IMR-90 (cell line): ENCODE measurements around the gene MYL10. TPM values are rescaled to one million over a fixed set of nuclear protein-coding genes. Genes with fewer than 3 reads are reported as not detected.

Experiments
- ATAC-seq: fragments of 200-7000 bp; cut with Tn5 transposase; 2 replicates; pipeline ENCODE4 v1.9.1; 2020; ENCODE audit warnings: low read depth, mild to moderate bottlenecking, moderate library complexity
- BruUV-seq: library from RNA; stranded (reverse); fragments of 400-500 nt; replicated peaks from 2 replicates; lab custom pipeline; 2021; lab: Mats Ljungman, UMichigan
- CTCF ChIA-PET: fragments of 300-600 bp; formaldehyde crosslinking; extraction: SDS; loops from one replicate; lab custom pipeline; 2021; ENCODE audit warnings: antibody characterized with exemption; lab: Yijun Ruan, JAX
- POLR2A ChIA-PET: fragments of 300-600 bp; sonication (Branson Sonifier 250); formaldehyde crosslinking; loops from one replicate; lab custom pipeline; 2022; ENCODE audit warnings: antibody characterized with exemption; ENCODE audit not compliant: unreplicated experiment; lab: Charles Lee
- DNase-seq: peaks from one replicate; pipeline ENCODE4 v3.0.0; 2013
- H2AFZ ChIP-seq: replicated peaks from 2 replicates; pipeline ENCODE3; 2013; ENCODE audit warnings: low read length, mild to moderate bottlenecking; ENCODE audit not compliant: poor library complexity
- H2AK5ac ChIP-seq: 2 replicates; pipeline ENCODE4 v1.6.1; 2013; ENCODE audit warnings: low read depth, low read length, inconsistent platforms
- H2AK9ac ChIP-seq: replicated peaks from 2 replicates; pipeline ENCODE3; 2013; ENCODE audit warnings: mild to moderate bottlenecking, low read depth, low read length, moderate library complexity; ENCODE audit not compliant: poor library complexity
- H2BK120ac ChIP-seq: 2 replicates; pipeline ENCODE4 v1.6.1; 2013; ENCODE audit warnings: low read depth, low read length, inconsistent platforms
- H2BK15ac ChIP-seq: 3 replicates; pipeline ENCODE4 v1.6.1; 2013; ENCODE audit warnings: low read depth, low read length, inconsistent platforms
- H2BK20ac ChIP-seq: 2 replicates; pipeline ENCODE4 v1.6.1; 2013; ENCODE audit warnings: low read depth, mild to moderate bottlenecking, inconsistent platforms, low read length, moderate library complexity
- H2BK5ac ChIP-seq: 2 replicates; pipeline ENCODE4 v1.6.1; 2013; ENCODE audit warnings: mild to moderate bottlenecking, low read depth, low read length, inconsistent platforms; ENCODE audit not compliant: poor library complexity, severe bottlenecking
- H3K14ac ChIP-seq: replicated peaks from 2 replicates; pipeline ENCODE4 v1.6.1; 2013; ENCODE audit warnings: low read depth, low read length, inconsistent platforms
- H3K18ac ChIP-seq: 2 replicates; pipeline ENCODE4 v1.6.1; 2013; ENCODE audit warnings: low read depth, low read length, control low read depth
- H3K23ac ChIP-seq: 2 replicates; pipeline ENCODE4 v1.6.1; 2013; ENCODE audit warnings: low read depth, low read length, inconsistent platforms
- H3K27ac ChIP-seq: 2 replicates; pipeline ENCODE4 v1.5.1; 2013; ENCODE audit warnings: mild to moderate bottlenecking, control low read depth, low read length; ENCODE audit not compliant: insufficient read depth
- H3K27me3 ChIP-seq: 2 replicates; pipeline ENCODE4 v1.6.1; 2013; ENCODE audit warnings: low read length; ENCODE audit not compliant: control insufficient read depth, insufficient read depth
- H3K36me3 ChIP-seq: 2 replicates; pipeline ENCODE4 v1.6.1; 2013; ENCODE audit warnings: low read length, mixed read lengths; ENCODE audit not compliant: control insufficient read depth, insufficient read depth
- H3K4ac ChIP-seq: 2 replicates; pipeline ENCODE4 v1.6.1; 2013; ENCODE audit warnings: low read depth, low read length, inconsistent platforms
- H3K4me1 ChIP-seq: 2 replicates; pipeline ENCODE4 v1.6.1; 2013; ENCODE audit warnings: low read length, mixed read lengths; ENCODE audit not compliant: control insufficient read depth, insufficient read depth
- H3K4me2 ChIP-seq: 2 replicates; pipeline ENCODE4 v1.6.1; 2013; ENCODE audit warnings: low read depth, mild to moderate bottlenecking, control low read depth, low read length, moderate library complexity
- H3K4me3 ChIP-seq: 2 replicates; pipeline ENCODE4 v1.5.1; 2013; ENCODE audit warnings: low read depth, mild to moderate bottlenecking, control low read depth, low read length, moderate library complexity; ENCODE audit not compliant: insufficient read depth
- H3K56ac ChIP-seq: 2 replicates; pipeline ENCODE4 v1.6.1; 2013; ENCODE audit warnings: low read length, inconsistent platforms; ENCODE audit not compliant: insufficient read depth; ENCODE audit errors: extremely low read depth
- H3K79me1 ChIP-seq, 2 experiments: 2 replicates each; pipeline ENCODE4 v1.6.1; 2013; ENCODE audit warnings: low read length in 2 of 2, inconsistent platforms in 1 of 2, low read depth in 1 of 2
- H3K9ac ChIP-seq: 2 replicates; pipeline ENCODE4 v1.6.1; 2013; ENCODE audit warnings: low read depth, low read length, control low read depth
- H3K9me1 ChIP-seq: 2 replicates; pipeline ENCODE4 v1.6.1; 2013; ENCODE audit warnings: low read length, inconsistent platforms; ENCODE audit not compliant: insufficient read depth
- H3K9me3 ChIP-seq: 2 replicates; pipeline ENCODE4 v1.6.1; 2013; ENCODE audit warnings: low read length; ENCODE audit not compliant: control insufficient read depth, insufficient read depth
- H4K20me1 ChIP-seq: 2 replicates; pipeline ENCODE4 v1.6.1; 2013; ENCODE audit warnings: low read length, inconsistent platforms; ENCODE audit not compliant: insufficient read depth
- H4K5ac ChIP-seq: 2 replicates; pipeline ENCODE4 v1.6.1; 2013; ENCODE audit warnings: mild to moderate bottlenecking, low read depth, low read length, control low read depth
- H4K8ac ChIP-seq, 2 experiments: 2 replicates each; pipeline ENCODE4 v1.6.1; 2013; ENCODE audit warnings: low read depth in 2 of 2, low read length in 2 of 2, control low read depth in 1 of 2, inconsistent platforms in 1 of 2
- H4K91ac ChIP-seq: 2 replicates; pipeline ENCODE4 v1.6.1; 2013; ENCODE audit warnings: low read depth, low read length, inconsistent platforms; ENCODE audit not compliant: insufficient read depth
- RAD21 ChIP-seq: IDR thresholded peaks from 2 replicates; pipeline ENCODE4 v1.6.1; 2012; ENCODE audit warnings: low read length, improper control_type of control experiment
- RCOR1 ChIP-seq: IDR thresholded peaks from 2 replicates; pipeline ENCODE4 v1.6.1; 2012; ENCODE audit warnings: mild to moderate bottlenecking, low read length, improper control_type of control experiment; ENCODE audit not compliant: insufficient replicate concordance
- RFX5 ChIP-seq: IDR thresholded peaks from 2 replicates; pipeline ENCODE4 v1.8.0; 2012; ENCODE audit warnings: low read depth, mild to moderate bottlenecking, low read length, moderate library complexity
- USF2 ChIP-seq: fragments of 150-350 bp; IDR thresholded peaks from 2 replicates; pipeline ENCODE4 v1.6.1; 2017; ENCODE audit warnings: mild to moderate bottlenecking, antibody characterized with exemption, low read length, low read depth
- WGBS, 2 experiments: methylation state at CpG; one replicate each; pipeline versions ENCODE4 v1.1.5 to v1.1.7; 2013; ENCODE audit warnings: missing lambda C conversion rate in 2 of 2; ENCODE audit not compliant: insufficient read length in 1 of 2; ENCODE audit errors: extremely low coverage in 2 of 2; 5-methylcytosine and 5-hydroxymethylcytosine counted together
- dilution Hi-C: fragments of 300-500 bp; cut with HindIII; formaldehyde crosslinking; loops from one replicate; pipeline ENCODE4 v1.14.3; 2018; ENCODE audit warnings: low sequenced_read_pairs; ENCODE audit not compliant: unreplicated experiment
- in situ Hi-C: fragments of 300-500 bp; cut with MboI; formaldehyde crosslinking; loops from 3 replicates; pipeline ENCODE4 v1.14.3; 2019; ENCODE audit warnings: low sequenced_read_pairs, inconsistent platforms, mixed read lengths
- intact Hi-C: fragments of 100-400 bp; cut with micrococcal nuclease; formaldehyde crosslinking; loops from 2 replicates; pipeline ENCODE4 v1.10.0; 2022
- polyA plus RNA-seq, 3 experiments: library from polyadenylated mRNA; depleted of rRNA; stranded (reverse); fragments of >200 nt; gene quantifications; 2 replicates each; pipeline ENCODE4 v1.2.3, GENCODE V29; 2012; ENCODE audit warnings: low replicate concordance in 1 of 3
- total RNA-seq: library from RNA; depleted of rRNA; stranded (reverse); fragments of >200 nt; gene quantifications from 2 replicates; pipeline ENCODE4 v1.2.3, GENCODE V29; 2012
- TF ChIP-seq, protein P1 (sequence below): fragments of 150-350 bp; IDR thresholded peaks from 2 replicates; pipeline ENCODE4 v1.6.1; 2016; ENCODE audit warnings: low read depth, mild to moderate bottlenecking, low read length, moderate library complexity, borderline replicate concordance

Gene MYL10
- total and polyA plus RNA-seq, 2 of the 4 experiments (the other 2 are of a cell fraction), result not detected

GRCh38 chr7:101678658-101679057 is 49.6 kb upstream of the MYL10 start:
- H4K20me1 ChIP-seq, result peaks cover 9% of the 10 kb centered on the region; the same call in 1 of the 2 replicates
- no peak overlapping the region for H2BK20ac ChIP-seq
- H3K4me1 ChIP-seq, result peaks cover 8% of the 10 kb centered on the region
- H3K14ac ChIP-seq, result no peak overlapping the region
- no peak overlapping the region for H3K4me2 ChIP-seq
- H2AK9ac ChIP-seq, result no peak overlapping the region
- no peak for TF ChIP-seq USF2
- TF ChIP-seq RFX5, result no peak
- TF ChIP-seq, protein P1, sequence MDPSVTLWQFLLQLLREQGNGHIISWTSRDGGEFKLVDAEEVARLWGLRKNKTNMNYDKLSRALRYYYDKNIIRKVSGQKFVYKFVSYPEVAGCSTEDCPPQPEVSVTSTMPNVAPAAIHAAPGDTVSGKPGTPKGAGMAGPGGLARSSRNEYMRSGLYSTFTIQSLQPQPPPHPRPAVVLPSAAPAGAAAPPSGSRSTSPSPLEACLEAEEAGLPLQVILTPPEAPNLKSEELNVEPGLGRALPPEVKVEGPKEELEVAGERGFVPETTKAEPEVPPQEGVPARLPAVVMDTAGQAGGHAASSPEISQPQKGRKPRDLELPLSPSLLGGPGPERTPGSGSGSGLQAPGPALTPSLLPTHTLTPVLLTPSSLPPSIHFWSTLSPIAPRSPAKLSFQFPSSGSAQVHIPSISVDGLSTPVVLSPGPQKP, result no peak
- TF ChIP-seq RAD21, result no peak
- no peak for TF ChIP-seq RCOR1
- no peak overlapping the region for H4K91ac ChIP-seq
- no peaks in the 10 kb centered on the region for H3K9me3 ChIP-seq
- CTCF ChIA-PET, result no interaction called here
- intact Hi-C loops (no loop called here), in situ Hi-C loops (no loop called here), dilution Hi-C loops (no loop called here)
- no peak overlapping the region for H3K4ac ChIP-seq
- no peak overlapping the region for H3K9ac ChIP-seq
- ATAC-seq (no peak), DNase-seq (peak; percentile 50)
- BruUV-seq, result no TSS peak
- H2BK15ac ChIP-seq, result no peak overlapping the region
- no peaks in the 10 kb centered on the region for H3K27me3 ChIP-seq
- no peak overlapping the region for H3K23ac ChIP-seq
- no peak overlapping the region for H3K56ac ChIP-seq
- no peak overlapping the region for H2BK120ac ChIP-seq
- no peak overlapping the region for H3K18ac ChIP-seq
- POLR2A ChIA-PET, result interaction anchor here (0.6 kb wide), 1 partner anchor 17 kb away, joined by 7 read pairs; no protein-coding TSS in a partner anchor
- no peaks in the 10 kb centered on the region for H3K36me3 ChIP-seq
- no peak overlapping the region; the same call in 1 of the 2 replicates for H2AK5ac ChIP-seq
- H2BK5ac ChIP-seq, result no peak overlapping the region
- no peak overlapping the region for H4K8ac ChIP-seq
- no peaks in the 10 kb centered on the region for H3K79me1 ChIP-seq
- WGBS, 2 experiments, result no CpG with 5 or more reads among the region's 9 CpGs
- no peak overlapping the region for H3K4me3 ChIP-seq
- no peak overlapping the region for H3K27ac ChIP-seq
- no peak overlapping the region for H4K5ac ChIP-seq
- H3K9me1 ChIP-seq, result peaks cover 6% of the 10 kb centered on the region
- no peak overlapping the region for H2AFZ ChIP-seq
